GM23338 (cell line): ENCODE data around the gene EVX2. TPM values are rescaled to one million over a fixed set of nuclear protein-coding genes. Genes with fewer than 3 reads are reported as not detected.

Experiments used
- ATAC-seq: fragments of 200-7000 bp; cut with Tn5 transposase; 3 replicates; pipeline ENCODE4 v1.9.1; 2020
- DNase-seq: peaks from one replicate; pipeline ENCODE4 v3.0.0-alpha.2; 2015; ENCODE audit warnings: low spot score
- H2AFZ ChIP-seq: fragments of 200-600 bp; sonication (generic); 2 replicates; pipeline ENCODE4 v1.8.0; 2016; ENCODE audit warnings: antibody characterized with exemption, mild to moderate bottlenecking, moderate library complexity
- H3F3A ChIP-seq: fragments of 200-600 bp; sonication (generic); replicated peaks from 2 replicates; pipeline ENCODE4 v1.8.0; 2017; ENCODE audit warnings: antibody characterized with exemption, mixed run types, low read depth
- H3K27ac ChIP-seq: fragments of 200-600 bp; sonication (generic); 2 replicates; pipeline ENCODE4 v1.6.1; 2016; ENCODE audit warnings: low read depth
- H3K27me3 ChIP-seq: fragments of 200-600 bp; sonication (generic); 2 replicates; pipeline ENCODE4 v1.8.0; 2016; ENCODE audit warnings: mild to moderate bottlenecking, mixed run types, moderate library complexity; ENCODE audit not compliant: insufficient read depth
- H3K36me3 ChIP-seq: fragments of 200-600 bp; sonication (generic); 2 replicates; pipeline ENCODE4 v1.8.0; 2016; ENCODE audit warnings: mild to moderate bottlenecking; ENCODE audit not compliant: insufficient read depth
- H3K4me1 ChIP-seq: fragments of 200-600 bp; sonication (generic); 2 replicates; pipeline ENCODE4 v1.8.0; 2016; ENCODE audit warnings: mild to moderate bottlenecking, moderate library complexity; ENCODE audit not compliant: insufficient read depth
- H3K4me2 ChIP-seq: fragments of 200-600 bp; sonication (generic); 2 replicates; pipeline ENCODE4 v1.7.1; 2017; ENCODE audit warnings: mixed run types
- H3K4me3 ChIP-seq: fragments of 200-600 bp; sonication (generic); 2 replicates; pipeline ENCODE4 v1.6.1; 2016; ENCODE audit warnings: mixed run types
- H3K79me2 ChIP-seq: fragments of 200-600 bp; sonication (generic); replicated peaks from 2 replicates; pipeline ENCODE4 v1.8.0; 2017; ENCODE audit warnings: mild to moderate bottlenecking; ENCODE audit not compliant: insufficient read depth
- H3K9me2 ChIP-seq: fragments of 200-600 bp; sonication (generic); 2 replicates; pipeline ENCODE4 v1.8.0; 2017; ENCODE audit not compliant: insufficient read depth
- H4K20me1 ChIP-seq: fragments of 200-600 bp; sonication (generic); replicated peaks from 2 replicates; pipeline ENCODE4 v1.8.0; 2017; ENCODE audit warnings: mild to moderate bottlenecking; ENCODE audit not compliant: insufficient read depth
- H3K27ac Mint-ChIP-seq: 2 replicates; pipeline ENCODE4 v1.8.0; 2020; ENCODE audit warnings: inconsistent platforms, mild to moderate bottlenecking, moderate library complexity, mixed read lengths
- H3K27me3 Mint-ChIP-seq: 3 replicates; pipeline ENCODE4 v1.8.0; 2022; ENCODE audit warnings: low read depth, mild to moderate bottlenecking, moderate library complexity, mixed read lengths, inconsistent platforms; ENCODE audit not compliant: insufficient read depth, poor library complexity
- H3K36me3 Mint-ChIP-seq: 3 replicates; pipeline ENCODE4 v1.8.0; 2021; ENCODE audit warnings: low read depth, mild to moderate bottlenecking, inconsistent platforms, moderate library complexity, mixed read lengths
- H3K4me1 Mint-ChIP-seq: 3 replicates; pipeline ENCODE4 v1.8.0; 2020; ENCODE audit warnings: mild to moderate bottlenecking, inconsistent platforms, mixed read lengths
- H3K4me3 Mint-ChIP-seq: 3 replicates; pipeline ENCODE4 v1.8.0; 2021; ENCODE audit warnings: moderate library complexity, mild to moderate bottlenecking, inconsistent platforms, mixed read lengths
- H3K9me3 Mint-ChIP-seq: 3 replicates; pipeline ENCODE4 v1.8.0; 2020; ENCODE audit warnings: moderate library complexity, mild to moderate bottlenecking, inconsistent platforms, mixed read lengths
- CTCF ChIP-seq, 2 experiments: fragments of 200-600 bp in 1 of 2; sonication (generic) in 1 of 2; conservative IDR thresholded peaks; 2 replicates each; pipeline versions ENCODE4 v1.5.1 to v1.6.1; 2016 to 2017; ENCODE audit warnings: antibody characterized with exemption in 2 of 2, low read depth in 2 of 2, mild to moderate bottlenecking in 2 of 2, moderate library complexity in 1 of 2
- EZH2 ChIP-seq: fragments of 200-600 bp; sonication (generic); IDR thresholded peaks from one replicate; pipeline ENCODE4 v1.8.0; 2017; ENCODE audit warnings: antibody characterized with exemption, mild to moderate bottlenecking, low read depth; ENCODE audit not compliant: unreplicated experiment
- EZH2phosphoT487 ChIP-seq: fragments of 200-600 bp; sonication (generic); IDR thresholded peaks from one replicate; pipeline ENCODE4 v1.8.1; 2018; ENCODE audit warnings: antibody characterized with exemption; ENCODE audit not compliant: unreplicated experiment
- NANOG ChIP-seq: IDR thresholded peaks from 2 replicates; pipeline ENCODE4 v1.6.1; 2016; ENCODE audit warnings: antibody characterized with exemption, borderline replicate concordance
- POLR2AphosphoS5 ChIP-seq: IDR thresholded peaks from 2 replicates; pipeline ENCODE4 v1.6.1; 2016; ENCODE audit warnings: antibody characterized with exemption, low read depth
- STAT1 ChIP-seq: IDR thresholded peaks from one replicate; pipeline ENCODE4 v1.6.1; 2016; ENCODE audit warnings: antibody characterized with exemption; ENCODE audit not compliant: unreplicated experiment
- long read RNA-seq: library from polyadenylated mRNA; unstranded; transcript quantifications from one replicate; pipeline ENCODE4 v2.0.0, GENCODE V29; 2020; ENCODE audit not compliant: unreplicated experiment
- polyA plus RNA-seq: library from polyadenylated mRNA; unstranded; fragments of >200 nt; fragmentation: Nextera tagmentation; extraction: Ambion mirVana; gene quantifications from 2 replicates; pipeline ENCODE4 v1.2.1, GENCODE V29; 2016
- total RNA-seq: library from RNA; depleted of rRNA; stranded (reverse); fragments of >200 nt; shearing (Covaris generic); gene quantifications from 2 replicates; pipeline ENCODE4 v1.2.3, GENCODE V29; 2014; rRNA removed

The EVX2 gene
- total RNA-seq = 0.03 and 0.04 TPM in 2 replicates
- not detected in 2 replicates for polyA plus RNA-seq
- long read RNA-seq = 0 reads

GRCh38 chr2:176083796-176084261, at the start of gene EVX2:
TSS of gene EVX2 (minus strand) at chr2:176083962. CDS start at chr2:176083776, 186 bp downstream.
- peak within 1 kb of the TSS; percentile 59 for H3K4me3 Mint-ChIP-seq
- no peaks in the 10 kb centered on the region for H3K36me3 ChIP-seq
- H3K4me1 ChIP-seq = peaks cover 58% of the 10 kb centered on the region
- peaks cover 97% of the 10 kb centered on the region for H3K27me3 Mint-ChIP-seq
- H3K9me2 ChIP-seq = no peaks in the 10 kb centered on the region
- peak within 1 kb of the TSS; percentile 49 for H3K4me3 ChIP-seq
- peak within 1 kb of the TSS; percentile 14; the same call in 1 of the 2 replicates for H2AFZ ChIP-seq
- no peak for ATAC-seq
- TF ChIP-seq EZH2 (peak; percentile 91), STAT1 (no peak), NANOG (no peak)
- peaks cover 34% of the 10 kb centered on the region for H4K20me1 ChIP-seq
- no peaks in the 10 kb centered on the region for H3K79me2 ChIP-seq
- H3K36me3 Mint-ChIP-seq = peaks cover 4% of the 10 kb centered on the region; the same call in 1 of the 3 replicates
- peaks cover 45% of the 10 kb centered on the region for H3K4me1 Mint-ChIP-seq
- H3K9me3 Mint-ChIP-seq = peaks cover 11% of the 10 kb centered on the region; the same call in 2 of the 3 replicates
- no peak within 1 kb of the TSS for H3K27ac Mint-ChIP-seq
- H3K4me2 ChIP-seq = peak within 1 kb of the TSS; percentile 81
- H3F3A ChIP-seq = peaks cover 32% of the 10 kb centered on the region
- H3K27me3 ChIP-seq = peaks cover 98% of the 10 kb centered on the region
- DNase-seq = peak; percentile 31
- no peak within 1 kb of the TSS for H3K27ac ChIP-seq

GRCh38 chr2:176133389-176133788, 49.6 kb upstream of the EVX2 start:
- no peak overlapping the region for H3K4me3 ChIP-seq
- Mint-ChIP-seq H3K9me3 (peaks cover 5% of the 10 kb centered on the region; the same call in 1 of the 3 replicates), H3K27me3 (peaks cover 95% of the 10 kb centered on the region), H3K36me3 (no peaks in the 10 kb centered on the region; the same call in 2 of the 3 replicates), H3K27ac (no peak overlapping the region), H3K4me3 (no peak overlapping the region), H3K4me1 (peaks cover 28% of the 10 kb centered on the region)
- peaks cover 61% of the 10 kb centered on the region for H3F3A ChIP-seq
- peaks cover 100% of the 10 kb centered on the region for H3K27me3 ChIP-seq
- H3K27ac ChIP-seq = no peak overlapping the region
- H3K4me2 ChIP-seq = no peak overlapping the region
- TF ChIP-seq EZH2phosphoT487 = no peak
- H2AFZ ChIP-seq = no peak overlapping the region
- no peak for ATAC-seq
- no peaks in the 10 kb centered on the region for H3K9me2 ChIP-seq
- H3K79me2 ChIP-seq = no peaks in the 10 kb centered on the region
- no peaks in the 10 kb centered on the region for H3K36me3 ChIP-seq
- H4K20me1 ChIP-seq = peaks cover 63% of the 10 kb centered on the region
- peaks cover 44% of the 10 kb centered on the region for H3K4me1 ChIP-seq
- DNase-seq = no peak

- H3K79me2 ChIP-seq = no peaks in the 10 kb centered on the region
- H3K4me1 Mint-ChIP-seq = peaks cover 34% of the 10 kb centered on the region
- no peak overlapping the region for H3K27ac Mint-ChIP-seq
- DNase-seq (no peak), ATAC-seq (no peak)
- H3K4me1 ChIP-seq = peaks cover 44% of the 10 kb centered on the region
- peaks cover 60% of the 10 kb centered on the region for H3F3A ChIP-seq
- no peak overlapping the region for H3K4me3 Mint-ChIP-seq
- H3K27ac ChIP-seq = no peak overlapping the region
- peaks cover 5% of the 10 kb centered on the region; the same call in 1 of the 3 replicates for H3K9me3 Mint-ChIP-seq
- H3K27me3 ChIP-seq = peaks cover 100% of the 10 kb centered on the region
- H4K20me1 ChIP-seq = peaks cover 54% of the 10 kb centered on the region
- H3K27me3 Mint-ChIP-seq = peaks cover 95% of the 10 kb centered on the region
- 0 out of 2 replicates have a peak overlapping the region, but pooled peaks have one; percentile 3 for H3K4me2 ChIP-seq
- H3K36me3 Mint-ChIP-seq = no peaks in the 10 kb centered on the region; the same call in 2 of the 3 replicates
- H3K4me3 ChIP-seq = no peak overlapping the region
- H3K9me2 ChIP-seq = no peaks in the 10 kb centered on the region
- no peak overlapping the region for H2AFZ ChIP-seq
- no peaks in the 10 kb centered on the region for H3K36me3 ChIP-seq
- TF ChIP-seq NANOG = no peak
- peak; percentile 94 for TF ChIP-seq EZH2
- peak; percentile 63 for TF ChIP-seq EZH2phosphoT487
- no peak for TF ChIP-seq POLR2AphosphoS5
- TF ChIP-seq CTCF (conservative IDR thresholded peaks at IDR 0.05; ENCODE audit: low read depth in 2 of 2) = no peak
These were observed 48.7 kb upstream of the EVX2 start for GRCh38 chr2:176132205-176133171.
